MM.1S (cell line): ENCODE results near the gene TMPRSS11D.

Experiments used
- DNase-seq: peaks from one replicate; pipeline ENCODE4 v3.0.0-alpha.2; 2015
- H2AFZ ChIP-seq: fragments of 300-600 bp; sonication (generic); 2 replicates; pipeline ENCODE4 v1.6.0; 2016; ENCODE audit warnings: antibody characterized with exemption, low read length
- H3F3A ChIP-seq: fragments of 300-600 bp; sonication (generic); 2 replicates; pipeline ENCODE4 v1.6.1; 2016; ENCODE audit warnings: mild to moderate bottlenecking, antibody characterized with exemption, low read length, moderate library complexity, mixed read lengths; ENCODE audit not compliant: insufficient read depth
- H3K27ac ChIP-seq: fragments of 300-600 bp; sonication (generic); 2 replicates; pipeline ENCODE4 v1.5.1; 2016; ENCODE audit warnings: mild to moderate bottlenecking, low read length
- H3K27me3 ChIP-seq: fragments of 300-600 bp; sonication (generic); replicated peaks from 2 replicates; pipeline ENCODE4 v1.6.0; 2016; ENCODE audit warnings: low read length; ENCODE audit not compliant: insufficient read depth
- H3K36me3 ChIP-seq: fragments of 300-600 bp; sonication (generic); replicated peaks from 2 replicates; pipeline ENCODE4 v1.6.1; 2016; ENCODE audit warnings: mild to moderate bottlenecking, low read length, mixed read lengths; ENCODE audit not compliant: insufficient read depth
- H3K4me1 ChIP-seq: fragments of 300-600 bp; sonication (generic); 2 replicates; pipeline ENCODE4 v1.6.1; 2016; ENCODE audit warnings: low read length, mixed read lengths
- H3K4me2 ChIP-seq: fragments of 300-600 bp; sonication (generic); 2 replicates; pipeline ENCODE4 v1.6.0; 2016; ENCODE audit warnings: low read depth, low read length
- H3K4me3 ChIP-seq: fragments of 300-600 bp; sonication (generic); 2 replicates; pipeline ENCODE4 v1.5.1; 2016; ENCODE audit warnings: low read length, mixed read lengths
- H3K79me2 ChIP-seq: fragments of 300-600 bp; sonication (generic); 2 replicates; pipeline ENCODE4 v1.6.1; 2016; ENCODE audit warnings: mixed run types, low read length, mixed read lengths
- H3K9ac ChIP-seq: fragments of 300-600 bp; sonication (generic); 2 replicates; pipeline ENCODE4 v1.6.1; 2016; ENCODE audit warnings: low read length, mixed read lengths
- H3K9me2 ChIP-seq: fragments of 300-600 bp; sonication (generic); replicated peaks from 2 replicates; pipeline ENCODE4 v1.6.1; 2016; ENCODE audit warnings: mild to moderate bottlenecking, low read length, mixed read lengths; ENCODE audit not compliant: insufficient read depth
- H3K9me3 ChIP-seq: fragments of 300-600 bp; sonication (generic); replicated peaks from 2 replicates; pipeline ENCODE4 v1.6.1; 2016; ENCODE audit warnings: mild to moderate bottlenecking, low read length, mixed read lengths; ENCODE audit not compliant: insufficient read depth
- H4K20me1 ChIP-seq: fragments of 300-600 bp; sonication (generic); 2 replicates; pipeline ENCODE4 v1.6.1; 2016; ENCODE audit warnings: mild to moderate bottlenecking, low read length, moderate library complexity, mixed read lengths; ENCODE audit not compliant: insufficient read depth
- EZH2 ChIP-seq: fragments of 300-600 bp; sonication (generic); optimal IDR thresholded peaks from 2 replicates; pipeline ENCODE3; 2017; ENCODE audit warnings: low read depth, mild to moderate bottlenecking, antibody characterized with exemption, low read length, mixed read lengths
- EZH2phosphoT487 ChIP-seq: fragments of 300-600 bp; sonication (generic); IDR thresholded peaks from 2 replicates; pipeline ENCODE4 v1.6.1; 2018; ENCODE audit warnings: antibody characterized with exemption, low read length
- TF ChIP-seq, protein P1 (sequence below): fragments of 300-600 bp; sonication (generic); IDR thresholded peaks from 2 replicates; pipeline ENCODE4 v1.5.1; 2016; ENCODE audit warnings: antibody characterized with exemption, low read length, mixed read lengths

TMPRSS11D gene

DNA sequence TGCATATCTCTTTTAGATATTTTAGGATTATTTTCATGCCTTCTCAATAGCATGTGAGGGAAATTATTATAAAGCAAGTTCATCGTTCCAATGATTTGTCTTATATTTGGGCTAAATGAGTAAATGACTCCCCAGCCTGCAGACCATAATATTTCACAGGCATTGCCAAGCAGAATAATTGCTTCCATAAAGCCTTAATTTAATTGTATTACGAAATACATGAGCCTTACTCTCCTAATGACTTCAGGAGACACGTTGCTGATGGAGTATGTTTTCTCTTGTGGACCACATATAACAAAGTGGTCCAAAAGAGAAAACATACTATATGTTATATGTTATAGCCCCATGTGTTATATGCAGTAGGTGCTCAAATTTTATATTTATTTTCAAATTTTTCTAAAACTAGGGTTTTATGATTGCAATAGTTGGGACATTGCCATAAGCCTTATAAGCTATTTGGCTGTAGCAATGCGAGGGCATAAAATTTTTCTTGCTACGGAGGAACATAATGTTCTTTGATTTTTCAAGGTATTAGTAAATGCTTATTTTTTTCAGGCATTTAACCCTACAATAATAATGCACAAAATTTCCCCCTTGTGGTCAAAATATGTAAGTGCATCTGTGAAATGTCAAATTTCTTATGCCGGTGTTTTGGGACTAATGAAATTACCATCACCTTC, 26.2 kb upstream of the TMPRSS11D start:
- no peaks in the 10 kb centered on the region for H3K79me2 ChIP-seq
- no peaks in the 10 kb centered on the region for H4K20me1 ChIP-seq
- H3K4me3 ChIP-seq = no peak overlapping the region
- TF ChIP-seq, protein P1, sequence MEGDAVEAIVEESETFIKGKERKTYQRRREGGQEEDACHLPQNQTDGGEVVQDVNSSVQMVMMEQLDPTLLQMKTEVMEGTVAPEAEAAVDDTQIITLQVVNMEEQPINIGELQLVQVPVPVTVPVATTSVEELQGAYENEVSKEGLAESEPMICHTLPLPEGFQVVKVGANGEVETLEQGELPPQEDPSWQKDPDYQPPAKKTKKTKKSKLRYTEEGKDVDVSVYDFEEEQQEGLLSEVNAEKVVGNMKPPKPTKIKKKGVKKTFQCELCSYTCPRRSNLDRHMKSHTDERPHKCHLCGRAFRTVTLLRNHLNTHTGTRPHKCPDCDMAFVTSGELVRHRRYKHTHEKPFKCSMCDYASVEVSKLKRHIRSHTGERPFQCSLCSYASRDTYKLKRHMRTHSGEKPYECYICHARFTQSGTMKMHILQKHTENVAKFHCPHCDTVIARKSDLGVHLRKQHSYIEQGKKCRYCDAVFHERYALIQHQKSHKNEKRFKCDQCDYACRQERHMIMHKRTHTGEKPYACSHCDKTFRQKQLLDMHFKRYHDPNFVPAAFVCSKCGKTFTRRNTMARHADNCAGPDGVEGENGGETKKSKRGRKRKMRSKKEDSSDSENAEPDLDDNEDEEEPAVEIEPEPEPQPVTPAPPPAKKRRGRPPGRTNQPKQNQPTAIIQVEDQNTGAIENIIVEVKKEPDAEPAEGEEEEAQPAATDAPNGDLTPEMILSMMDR = peak; percentile 70
- no peak for TF ChIP-seq EZH2phosphoT487
- no peak overlapping the region for H2AFZ ChIP-seq
- H3K27me3 ChIP-seq = no peaks in the 10 kb centered on the region
- no peaks in the 10 kb centered on the region for H3F3A ChIP-seq
- no peak overlapping the region for H3K4me2 ChIP-seq
- no peaks in the 10 kb centered on the region for H3K4me1 ChIP-seq
- H3K36me3 ChIP-seq = no peaks in the 10 kb centered on the region
- no peaks in the 10 kb centered on the region for H3K9me3 ChIP-seq
- no peaks in the 10 kb centered on the region for H3K9me2 ChIP-seq
- no peak overlapping the region for H3K9ac ChIP-seq
- H3K27ac ChIP-seq = no peak overlapping the region
- DNase-seq = peak; percentile 14

DNA sequence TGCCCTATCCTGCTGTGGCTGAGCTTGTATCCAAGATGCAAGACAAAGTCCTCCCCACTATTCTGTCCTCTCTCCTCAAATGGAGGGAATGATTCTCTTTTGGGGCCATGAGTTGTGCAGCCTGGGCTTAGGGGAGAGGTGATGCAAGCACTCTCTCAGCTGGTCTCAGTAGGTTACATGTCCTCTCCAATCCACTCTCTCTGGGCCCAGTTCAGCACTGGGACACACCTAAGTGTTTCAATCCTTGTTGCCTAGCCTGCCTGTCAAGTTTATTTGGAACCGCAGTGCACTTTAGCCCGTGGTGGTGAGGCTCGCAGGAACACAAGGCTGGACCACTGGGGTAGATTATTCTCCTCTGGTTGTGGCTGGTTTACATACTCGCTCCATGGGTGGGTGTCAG, 23.8 kb upstream of the TMPRSS11D start:
- H3K27ac ChIP-seq = no peak overlapping the region
- H3K27me3 ChIP-seq = no peaks in the 10 kb centered on the region
- H3F3A ChIP-seq = no peaks in the 10 kb centered on the region
- no peaks in the 10 kb centered on the region for H3K9me2 ChIP-seq
- H3K9ac ChIP-seq = no peak overlapping the region
- H4K20me1 ChIP-seq = no peaks in the 10 kb centered on the region
- TF ChIP-seq EZH2 (no peak), EZH2phosphoT487 (no peak)
- TF ChIP-seq, protein P1 = no peak
- H3K4me3 ChIP-seq = no peak overlapping the region
- no peak for DNase-seq
- no peak overlapping the region for H2AFZ ChIP-seq
- H3K9me3 ChIP-seq = no peaks in the 10 kb centered on the region
- H3K4me1 ChIP-seq = no peaks in the 10 kb centered on the region
- H3K4me2 ChIP-seq = no peak overlapping the region
- H3K36me3 ChIP-seq = no peaks in the 10 kb centered on the region
- no peaks in the 10 kb centered on the region for H3K79me2 ChIP-seq

DNA sequence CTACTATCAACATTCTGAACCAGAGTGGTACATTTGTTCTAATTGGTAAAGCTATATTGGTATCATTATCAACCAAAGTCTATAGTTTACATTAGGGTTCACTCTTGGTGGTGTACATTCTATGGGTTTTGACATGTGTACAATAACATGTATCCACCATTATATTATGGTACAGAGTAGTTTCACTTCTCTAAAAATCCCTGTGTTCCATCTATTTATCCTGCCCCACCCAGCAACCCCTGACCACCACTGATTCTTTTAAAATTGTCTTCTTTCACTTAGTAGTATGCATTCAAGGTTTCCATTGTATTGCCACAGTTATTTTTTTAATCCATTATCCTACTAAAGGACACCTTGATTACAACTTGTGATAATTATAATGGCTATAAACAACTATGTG, 15.3 kb upstream of the TMPRSS11D start:
- Histone ChIP-seq H3K4me2 (no peak overlapping the region), H3K9me2 (no peaks in the 10 kb centered on the region), H4K20me1 (no peaks in the 10 kb centered on the region), H3F3A (no peaks in the 10 kb centered on the region), H2AFZ (no peak overlapping the region), H3K27ac (no peak overlapping the region), H3K9me3 (no peaks in the 10 kb centered on the region), H3K4me3 (no peak overlapping the region), H3K36me3 (no peaks in the 10 kb centered on the region), H3K9ac (no peak overlapping the region), H3K79me2 (no peaks in the 10 kb centered on the region), H3K4me1 (no peaks in the 10 kb centered on the region), H3K27me3 (no peaks in the 10 kb centered on the region)
- no peak for DNase-seq
- TF ChIP-seq EZH2 = no peak
- no peak for TF ChIP-seq EZH2phosphoT487
- TF ChIP-seq, protein P1 = no peak
